Dedifferentiated amniotic fluid mesenchymal stem cell (primary cell): Measurements from ENCODE around the gene EEPD1.

Source experiments
- DNase-seq: peaks from one replicate; pipeline ENCODE4 v3.0.0-alpha.2; 2016; ENCODE audit errors: extremely low spot score

EEPD1 gene

GRCh38 chr7:36299223-36299774 lies 146.2 kb downstream of the EEPD1 start:
- DNase-seq, result no peak

- DNase-seq, result no peak
Observed at GRCh38 chr7:36299823-36300341, 146.8 kb downstream of the EEPD1 start.

GRCh38 chr7:36300696-36301350 lies 147.8 kb downstream of the EEPD1 start:
- no peak for DNase-seq

- DNase-seq, result no peak
Observed at GRCh38 chr7:36301914-36302771, 149.1 kb downstream of the EEPD1 start.

GRCh38 chr7:36303202-36304098 lies 150.4 kb downstream of the EEPD1 start:
- DNase-seq, result peak; percentile 85

- no peak for DNase-seq
Observed at GRCh38 chr7:36304099-36304425, 151.0 kb downstream of the EEPD1 start.

- DNase-seq, result no peak
Observed at GRCh38 chr7:36305226-36305625, 152.2 kb downstream of the EEPD1 start.

GRCh38 chr7:36305648-36306047 lies 152.6 kb downstream of the EEPD1 start:
- DNase-seq, result no peak

GRCh38 chr7:36306222-36306621 lies 153.2 kb downstream of the EEPD1 start:
- DNase-seq, result no peak

GRCh38 chr7:36306722-36307121 lies 153.7 kb downstream of the EEPD1 start:
- no peak for DNase-seq

GRCh38 chr7:36308031-36308430 lies 155.0 kb downstream of the EEPD1 start:
- no peak for DNase-seq

GRCh38 chr7:36309301-36309700 lies 156.2 kb downstream of the EEPD1 start:
- DNase-seq, result no peak

- no peak for DNase-seq
Observed at GRCh38 chr7:36309716-36310115, 156.7 kb downstream of the EEPD1 start.

GRCh38 chr7:36310897-36311296 lies 157.8 kb downstream of the EEPD1 start:
- no peak for DNase-seq

GRCh38 chr7:36311539-36311938 lies 158.5 kb downstream of the EEPD1 start:
- DNase-seq, result no peak

GRCh38 chr7:36312064-36312914 lies 159.2 kb downstream of the EEPD1 start:
- DNase-seq, result no peak

- DNase-seq, result no peak
Observed at GRCh38 chr7:36312915-36313334, 159.9 kb downstream of the EEPD1 start.

GRCh38 chr7:36313607-36314006 lies 160.6 kb downstream of the EEPD1 start:
- DNase-seq, result no peak

- DNase-seq, result no peak
Observed at GRCh38 chr7:36314491-36314890, 161.4 kb downstream of the EEPD1 start.

- DNase-seq, result no peak
Observed at GRCh38 chr7:36315309-36315944, 162.4 kb downstream of the EEPD1 start.
